Natural killer cell (primary cell): ENCODE data around the gene TEX264. TPM values are rescaled to one million over a fixed set of nuclear protein-coding genes. Genes with fewer than 3 reads are reported as not detected.
A peak's percentile ranks its signal among the peaks of the same experiment; 100 is the strongest.

Experiments used
- ATAC-seq, 3 donors: fragments of 150-1000 bp in 2 of 3; fragments of 200-7000 bp in 1 of 3; cut with Tn5 transposase; 1 replicate in 1 of 3; 2 replicates in 2 of 3; pipeline ENCODE4 v1.10.0; 2021; ENCODE audit warnings: mild to moderate bottlenecking in 2 of 3, moderate library complexity in 2 of 3
- DNase-seq, 2 donors: peaks; one replicate each; pipeline versions ENCODE4 v3.0.0 to v3.0.0-alpha.2; 2013 to 2021; ENCODE audit warnings: mixed read lengths in 1 of 2
- H3K27ac ChIP-seq: one replicate; pipeline ENCODE4 v1.5.1; 2013; ENCODE audit warnings: mild to moderate bottlenecking, low read length
- H3K27me3 ChIP-seq: one replicate; pipeline ENCODE4 v1.6.1; 2013; ENCODE audit warnings: low read length; ENCODE audit not compliant: control insufficient read depth, insufficient read depth
- H3K36me3 ChIP-seq: one replicate; pipeline ENCODE4 v1.6.1; 2013; ENCODE audit warnings: low read length; ENCODE audit not compliant: control insufficient read depth, insufficient read depth
- H3K4me1 ChIP-seq: one replicate; pipeline ENCODE4 v1.6.1; 2013; ENCODE audit warnings: low read length; ENCODE audit not compliant: control insufficient read depth, insufficient read depth
- H3K4me3 ChIP-seq: one replicate; pipeline ENCODE4 v1.5.1; 2013; ENCODE audit warnings: low read length
- H3K9me3 ChIP-seq: one replicate; pipeline ENCODE4 v1.6.1; 2013; ENCODE audit warnings: low read length; ENCODE audit not compliant: control insufficient read depth, insufficient read depth
- H3K27ac Mint-ChIP-seq, 2 donors: one replicate each; pipeline ENCODE4 v1.8.0; 2022; ENCODE audit warnings: mild to moderate bottlenecking in 2 of 2, mixed read lengths in 2 of 2, moderate library complexity in 1 of 2
- H3K27me3 Mint-ChIP-seq, 2 donors: one replicate each; pipeline ENCODE4 v1.8.0; 2022; ENCODE audit warnings: low read depth in 2 of 2, mixed read lengths in 2 of 2
- H3K36me3 Mint-ChIP-seq: one replicate; pipeline ENCODE4 v1.8.0; 2022; ENCODE audit warnings: mixed read lengths
- H3K4me1 Mint-ChIP-seq, 2 donors: one replicate each; pipeline ENCODE4 v1.8.0; 2022; ENCODE audit warnings: mixed read lengths in 2 of 2
- H3K4me3 Mint-ChIP-seq: one replicate; pipeline ENCODE4 v1.8.0; 2022; ENCODE audit warnings: mild to moderate bottlenecking, moderate library complexity, mixed read lengths
- H3K9me3 Mint-ChIP-seq, 2 donors: one replicate each; pipeline ENCODE4 v1.8.0; 2022; ENCODE audit warnings: mixed read lengths in 2 of 2
- WGBS: methylation state at CpG from one replicate; pipeline ENCODE4 v1.1.7; 2013; ENCODE audit warnings: missing lambda C conversion rate; ENCODE audit not compliant: insufficient coverage; 5-methylcytosine and 5-hydroxymethylcytosine counted together
- intact Hi-C: fragments of 100-400 bp; cut with micrococcal nuclease; formaldehyde crosslinking; loops from one replicate; pipeline ENCODE4 v1.14.2; 2022
- total RNA-seq, 4 donors: library from RNA; stranded (reverse); fragments of 120-200 nt in 1 of 4; gene quantifications; one replicate each; pipeline versions ENCODE4 v1.2.3 to v1.2.4, GENCODE V29; 2013 to 2022
- TF ChIP-seq, protein P1 (sequence below): fragments of 200-600 bp; IDR thresholded peaks from one replicate; pipeline ENCODE4 v1.8.0; 2022; ENCODE audit warnings: antibody characterized with exemption

Gene TEX264
- total RNA-seq, 3 donors from 2014 or later (not counting 1 experiment from before 2014, with no cell fraction given): 41.1 to 46.8 (median 45.4) TPM

DNA sequence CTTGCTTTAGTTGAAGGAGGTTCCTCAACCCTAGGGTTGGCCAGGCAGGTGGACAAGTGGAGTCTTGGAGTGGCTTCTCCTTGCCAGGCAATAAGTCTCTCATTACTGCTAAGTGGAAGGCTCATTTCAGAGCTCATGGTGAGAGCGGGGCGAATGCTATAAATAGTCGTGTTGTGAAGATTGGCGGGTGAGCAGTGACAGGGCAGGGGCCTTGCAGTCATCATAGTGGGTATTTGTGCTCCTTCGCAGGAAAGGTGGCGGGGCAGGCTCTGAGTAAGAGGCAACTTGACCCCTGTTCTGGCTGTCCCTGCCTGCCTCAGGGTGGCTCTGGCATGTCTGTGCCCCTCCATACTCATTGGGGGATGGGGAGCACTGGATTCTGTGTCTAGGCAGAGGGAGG, 27.2 kb downstream of the TEX264 start:
- WGBS: 97% methylated on average over 6 of the region's 6 CpGs
- Histone ChIP-seq H3K4me3 (no peak overlapping the region), H3K27me3 (no peaks in the 10 kb centered on the region), H3K4me1 (peaks cover 9% of the 10 kb centered on the region), H3K9me3 (no peaks in the 10 kb centered on the region), H3K36me3 (peaks cover 68% of the 10 kb centered on the region), H3K27ac (no peak overlapping the region)
- TF ChIP-seq, protein P1, sequence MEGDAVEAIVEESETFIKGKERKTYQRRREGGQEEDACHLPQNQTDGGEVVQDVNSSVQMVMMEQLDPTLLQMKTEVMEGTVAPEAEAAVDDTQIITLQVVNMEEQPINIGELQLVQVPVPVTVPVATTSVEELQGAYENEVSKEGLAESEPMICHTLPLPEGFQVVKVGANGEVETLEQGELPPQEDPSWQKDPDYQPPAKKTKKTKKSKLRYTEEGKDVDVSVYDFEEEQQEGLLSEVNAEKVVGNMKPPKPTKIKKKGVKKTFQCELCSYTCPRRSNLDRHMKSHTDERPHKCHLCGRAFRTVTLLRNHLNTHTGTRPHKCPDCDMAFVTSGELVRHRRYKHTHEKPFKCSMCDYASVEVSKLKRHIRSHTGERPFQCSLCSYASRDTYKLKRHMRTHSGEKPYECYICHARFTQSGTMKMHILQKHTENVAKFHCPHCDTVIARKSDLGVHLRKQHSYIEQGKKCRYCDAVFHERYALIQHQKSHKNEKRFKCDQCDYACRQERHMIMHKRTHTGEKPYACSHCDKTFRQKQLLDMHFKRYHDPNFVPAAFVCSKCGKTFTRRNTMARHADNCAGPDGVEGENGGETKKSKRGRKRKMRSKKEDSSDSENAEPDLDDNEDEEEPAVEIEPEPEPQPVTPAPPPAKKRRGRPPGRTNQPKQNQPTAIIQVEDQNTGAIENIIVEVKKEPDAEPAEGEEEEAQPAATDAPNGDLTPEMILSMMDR: no peak
- DNase-seq (no peak), ATAC-seq (no peak)
- Mint-ChIP-seq H3K27ac (peak overlapping the region in 1 of 2 donors; percentile 53), H3K4me1 (peaks cover 10 to 39% of the 10 kb centered on the region in 2 donors), H3K27me3 (no peaks in the 10 kb centered on the region), H3K9me3 (no peaks in the 10 kb centered on the region), H3K36me3 (no peaks in the 10 kb centered on the region), H3K4me3 (no peak overlapping the region)
- intact Hi-C loops: no loop called here

DNA sequence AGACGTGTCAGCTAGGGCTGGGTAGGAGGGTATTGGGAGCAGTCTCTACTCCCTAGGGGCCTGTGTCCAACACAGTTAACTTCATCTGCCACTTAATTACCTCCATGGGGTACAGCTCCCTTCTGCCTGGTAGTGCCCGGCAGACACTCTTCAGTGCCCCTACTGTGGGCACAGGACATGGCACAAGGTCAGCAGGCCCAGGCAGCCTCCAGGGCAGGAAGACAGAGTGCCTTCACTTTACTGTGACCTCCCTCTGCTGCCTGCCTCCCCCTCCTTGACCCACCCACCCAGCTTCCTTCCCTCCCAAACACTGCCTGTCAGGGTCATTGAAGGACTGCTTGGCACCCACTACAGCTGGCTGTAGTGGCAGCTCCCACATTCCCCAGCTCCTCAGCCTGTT, 29.4 kb downstream of the TEX264 start:
- H3K4me3 ChIP-seq: no peak overlapping the region
- no peaks in the 10 kb centered on the region for H3K4me1 ChIP-seq
- ATAC-seq (no peak), DNase-seq (no peak)
- intact Hi-C loops: no loop called here
- no peak overlapping the region for H3K27ac ChIP-seq
- H3K36me3 Mint-ChIP-seq: no peaks in the 10 kb centered on the region
- TF ChIP-seq, protein P1: no peak
- H3K9me3 Mint-ChIP-seq: no peaks in the 10 kb centered on the region
- 100% methylated on average over 1 of the region's 2 CpGs for WGBS
- H3K4me1 Mint-ChIP-seq: peaks cover 10 to 33% of the 10 kb centered on the region in 2 donors
- no peaks in the 10 kb centered on the region for H3K27me3 ChIP-seq
- H3K27ac Mint-ChIP-seq: no peak overlapping the region
- H3K36me3 ChIP-seq: peaks cover 77% of the 10 kb centered on the region
- H3K9me3 ChIP-seq: no peaks in the 10 kb centered on the region
- no peaks in the 10 kb centered on the region for H3K27me3 Mint-ChIP-seq
- no peak overlapping the region for H3K4me3 Mint-ChIP-seq

DNA sequence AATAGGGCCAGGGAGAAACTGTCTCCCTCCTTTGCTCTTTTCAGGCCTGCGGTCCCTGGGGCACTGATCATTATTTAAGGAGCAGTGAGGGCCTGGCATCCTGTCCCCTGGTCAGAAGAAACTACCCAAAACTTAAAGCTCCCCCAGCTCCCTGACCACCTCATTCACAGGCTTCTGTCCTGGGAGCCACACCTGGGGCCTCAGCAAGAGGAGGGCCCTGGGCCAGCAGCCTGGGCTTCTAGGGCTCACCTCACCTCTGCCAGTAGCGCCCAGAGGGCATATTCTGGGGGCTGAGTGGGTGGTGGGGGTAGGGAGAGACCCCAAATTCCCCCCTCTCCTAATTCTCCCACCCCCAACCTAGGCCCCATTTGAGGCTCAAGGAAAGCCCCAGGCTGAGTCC, 31.1 kb downstream of the TEX264 start:
- Mint-ChIP-seq H3K36me3 (no peaks in the 10 kb centered on the region), H3K4me1 (peaks cover 11 to 42% of the 10 kb centered on the region in 2 donors), H3K4me3 (no peak overlapping the region), H3K27ac (no peak overlapping the region), H3K9me3 (no peaks in the 10 kb centered on the region), H3K27me3 (no peaks in the 10 kb centered on the region)
- 100% methylated on average over 1 of the region's 2 CpGs for WGBS
- no peaks in the 10 kb centered on the region for H3K9me3 ChIP-seq
- H3K27me3 ChIP-seq: no peaks in the 10 kb centered on the region
- H3K4me3 ChIP-seq: no peak overlapping the region
- intact Hi-C loops: no loop called here
- peaks cover 65% of the 10 kb centered on the region for H3K36me3 ChIP-seq
- DNase-seq: no peak
- no peaks in the 10 kb centered on the region for H3K4me1 ChIP-seq
- TF ChIP-seq, protein P1: no peak
- no peak overlapping the region for H3K27ac ChIP-seq
- no peak for ATAC-seq

DNA sequence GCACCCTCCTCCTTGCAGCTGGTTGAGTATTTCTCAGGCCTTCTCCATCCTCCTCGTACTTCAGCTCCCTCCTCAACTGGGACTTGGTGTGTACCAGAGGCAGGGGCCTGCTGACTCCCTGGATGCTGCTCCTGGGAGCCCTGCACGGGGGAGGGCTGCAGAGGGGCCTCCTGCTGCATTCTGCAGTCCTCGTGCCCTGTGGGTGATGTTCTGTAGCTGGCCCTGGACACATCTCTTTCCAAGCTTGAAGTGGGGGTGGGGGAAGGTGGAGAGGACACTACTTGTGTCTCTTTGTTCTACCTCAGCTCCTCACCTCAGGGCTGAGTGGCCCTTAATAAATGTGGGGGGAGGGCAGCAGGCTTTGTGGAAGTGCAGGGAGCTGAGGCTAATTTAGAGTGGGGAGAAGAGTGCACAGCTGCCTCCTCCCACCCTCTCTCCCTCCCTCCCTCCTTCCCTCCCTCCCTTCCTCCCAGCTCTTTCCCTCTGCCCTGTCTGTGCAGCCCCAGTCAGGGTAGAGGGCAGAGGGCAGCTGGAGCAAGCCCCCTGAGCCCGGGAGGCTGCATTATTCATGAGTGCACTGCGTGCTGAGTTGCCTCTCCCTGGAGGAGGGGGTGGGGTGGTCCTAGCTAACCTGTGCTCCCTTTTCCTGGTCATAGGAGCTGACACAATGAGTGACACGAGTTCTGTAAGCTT, 32.2 kb downstream of the TEX264 start:
- Mint-ChIP-seq H3K27ac (no peak overlapping the region), H3K27me3 (no peaks in the 10 kb centered on the region), H3K4me1 (peaks cover 9 to 41% of the 10 kb centered on the region in 2 donors), H3K4me3 (no peak overlapping the region), H3K9me3 (no peaks in the 10 kb centered on the region), H3K36me3 (no peaks in the 10 kb centered on the region)
- H3K9me3 ChIP-seq: no peaks in the 10 kb centered on the region
- DNase-seq (no peak), ATAC-seq (no peak)
- 88% methylated on average over 6 of the region's 6 CpGs for WGBS
- no peak overlapping the region for H3K27ac ChIP-seq
- no peaks in the 10 kb centered on the region for H3K4me1 ChIP-seq
- TF ChIP-seq, protein P1: no peak
- H3K27me3 ChIP-seq: no peaks in the 10 kb centered on the region
- intact Hi-C loops: no loop called here
- H3K4me3 ChIP-seq: no peak overlapping the region
- H3K36me3 ChIP-seq: peaks cover 57% of the 10 kb centered on the region
